OCI-LY7 (cell line): Measurements from ENCODE around the gene GPR119. TPM values are rescaled to one million over a fixed set of nuclear protein-coding genes. Genes with fewer than 3 reads are reported as not detected.
"Not testable (repeated sequence)": the region's sequence is repeated elsewhere in the genome, so short reads cannot be mapped to it uniquely, and the experiment has no call there.

ENCODE experiments used
- Bru-seq: library from RNA; stranded (reverse); fragments of 400-500 nt; gene quantifications from one replicate; lab custom pipeline; 2021; lab: Mats Ljungman, UMichigan
- BruChase-seq, 2 experiments: library from RNA; stranded (reverse); fragments of 400-500 nt; gene quantifications; one replicate each; lab custom pipeline; 2021; lab: Mats Ljungman, UMichigan
- BruUV-seq: library from RNA; stranded (reverse); fragments of 400-500 nt; replicated peaks from 2 replicates; lab custom pipeline; 2021; lab: Mats Ljungman, UMichigan
- CTCF ChIA-PET: fragments of 300-600 bp; sonication (Branson Sonifier 250); formaldehyde crosslinking; loops from one replicate; lab custom pipeline; 2022; ENCODE audit warnings: antibody characterized with exemption; ENCODE audit not compliant: unreplicated experiment; lab: Charles Lee
- POLR2A ChIA-PET: fragments of 300-600 bp; sonication (Branson Sonifier 250); formaldehyde crosslinking; loops from one replicate; lab custom pipeline; 2022; ENCODE audit warnings: antibody characterized with exemption; lab: Charles Lee
- DNase-seq: peaks from one replicate; pipeline ENCODE4 v3.0.0-alpha.2; 2015; ENCODE audit warnings: low spot score
- H2AFZ ChIP-seq: fragments of 200-600 bp; sonication (generic), shearing (Covaris generic); 2 replicates; pipeline ENCODE4 v1.6.1; 2014; ENCODE audit warnings: mild to moderate bottlenecking, antibody characterized with exemption, low read length, moderate library complexity
- H3K27ac ChIP-seq: fragments of 200-600 bp; sonication (generic); 2 replicates; pipeline ENCODE4 v1.5.1; 2014; ENCODE audit warnings: mixed run types, low read depth, mild to moderate bottlenecking, moderate library complexity, low read length, inconsistent platforms; ENCODE audit not compliant: poor library complexity, severe bottlenecking
- H3K36me3 ChIP-seq: fragments of 200-600 bp; sonication (generic); 2 replicates; pipeline ENCODE4 v1.6.1; 2014; ENCODE audit warnings: mild to moderate bottlenecking, antibody characterized with exemption, low read length, moderate library complexity, mixed read lengths; ENCODE audit not compliant: insufficient read depth
- H3K4me1 ChIP-seq: fragments of 200-600 bp; sonication (generic); 2 replicates; pipeline ENCODE4 v1.5.1; 2014; ENCODE audit warnings: mild to moderate bottlenecking, low read length; ENCODE audit not compliant: insufficient read depth, poor library complexity, severe bottlenecking
- H3K4me2 ChIP-seq: fragments of 200-600 bp; sonication (generic); 2 replicates; pipeline ENCODE4 v1.6.1; 2014; ENCODE audit warnings: mild to moderate bottlenecking, low read length
- H3K4me3 ChIP-seq: fragments of 200-600 bp; sonication (generic); 2 replicates; pipeline ENCODE4 v1.5.1; 2014; ENCODE audit warnings: mild to moderate bottlenecking, low read depth, low read length; ENCODE audit not compliant: poor library complexity, severe bottlenecking
- H3K79me2 ChIP-seq: fragments of 200-600 bp; sonication (generic); 2 replicates; pipeline ENCODE4 v1.6.1; 2016; ENCODE audit warnings: low read depth, mild to moderate bottlenecking, low read length, moderate library complexity, mixed read lengths; ENCODE audit not compliant: insufficient read depth
- H3K9me2 ChIP-seq: fragments of 200-600 bp; sonication (generic); 2 replicates; pipeline ENCODE4 v1.6.1; 2016; ENCODE audit warnings: mild to moderate bottlenecking, low read length, mixed read lengths; ENCODE audit not compliant: insufficient read depth
- H3K9me3 ChIP-seq: fragments of 200-600 bp; sonication (generic); 2 replicates; pipeline ENCODE4 v1.6.1; 2014; ENCODE audit warnings: mild to moderate bottlenecking, mixed run types, low read length, mixed read lengths
- H4K20me1 ChIP-seq: fragments of 200-600 bp; sonication (generic); 2 replicates; pipeline ENCODE4 v1.6.1; 2014; ENCODE audit warnings: mild to moderate bottlenecking, antibody characterized with exemption, low read length, moderate library complexity, mixed read lengths; ENCODE audit not compliant: insufficient read depth
- EZH2phosphoT487 ChIP-seq: fragments of 200-600 bp; sonication (generic); IDR thresholded peaks from 2 replicates; pipeline ENCODE4 v1.6.1; 2018; ENCODE audit warnings: low read depth, borderline replicate concordance, mild to moderate bottlenecking, mixed run types, antibody characterized with exemption, low read length, moderate library complexity, mixed read lengths
- intact Hi-C: fragments of 100-400 bp; cut with micrococcal nuclease; formaldehyde crosslinking; loops from one replicate; pipeline ENCODE4 v1.10.0; 2022; ENCODE audit not compliant: unreplicated experiment
- long read RNA-seq: library from polyadenylated mRNA; stranded (forward); transcript quantifications from one replicate; pipeline ENCODE4 v2.0.0, GENCODE V29; 2022
- total RNA-seq, 2 experiments: library from RNA; depleted of rRNA in 1 of 2; stranded (reverse); fragments of >200 nt in 1 of 2; shearing (Covaris generic) in 1 of 2; gene quantifications; 2 replicates each; pipeline ENCODE4 v1.2.3, GENCODE V29; 2014 to 2022
- TF ChIP-seq, protein P1 (sequence below): fragments of 200-600 bp; sonication (generic); conservative IDR thresholded peaks from 2 replicates; pipeline ENCODE4 v1.5.1; 2014; ENCODE audit warnings: mild to moderate bottlenecking, antibody characterized with exemption, low read length, moderate library complexity, mixed read lengths

The GPR119 gene
- total RNA-seq (2014; rRNA removed; shearing (Covaris generic)) (not detected in 2 replicates), total RNA-seq (2022) (not detected in 2 replicates), Bru-seq, nascent RNA (not detected), BruChase-seq, experiment 1, labeled RNA remaining after a 6-hour chase (not detected), BruChase-seq, experiment 2, labeled RNA remaining after a 2-hour chase (not detected)
- long read RNA-seq = 0 reads

DNA sequence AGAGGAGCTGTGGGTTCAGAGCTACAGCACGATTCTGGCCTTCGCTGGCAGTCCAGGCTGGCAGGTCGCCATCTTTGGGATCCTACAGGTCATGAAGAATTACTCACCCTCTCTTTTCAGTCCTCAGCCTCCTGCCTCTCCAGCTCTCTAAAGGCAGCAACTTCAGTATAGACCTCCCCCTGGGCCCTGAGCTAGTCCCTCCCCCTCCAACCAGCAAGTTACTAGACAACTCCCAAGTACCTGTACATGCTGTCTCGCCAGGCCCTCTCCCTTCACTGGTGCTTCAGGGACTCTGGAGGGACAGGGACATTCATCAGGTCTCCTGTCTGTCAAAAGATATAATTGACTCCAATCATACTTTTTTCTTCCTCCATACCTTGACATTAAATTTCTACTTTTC lies at the start of gene GPR119:
TSS of gene GPR119 (minus strand) at position 155 of the 400 bp plus-strand sequence. CDS start 227 bp downstream, outside the sequence.
- Histone ChIP-seq H3K4me1 (no peaks in the 10 kb centered on the region), H3K9me2 (no peaks in the 10 kb centered on the region), H3K9me3 (no peaks in the 10 kb centered on the region), H3K27ac (no peak within 1 kb of the TSS), H3K4me2 (no peak within 1 kb of the TSS), H3K36me3 (no peaks in the 10 kb centered on the region), H3K4me3 (no peak within 1 kb of the TSS), H2AFZ (no peak within 1 kb of the TSS), H3K79me2 (no peaks in the 10 kb centered on the region), H4K20me1 (no peaks in the 10 kb centered on the region)
- ChIA-PET CTCF (no interaction called here), POLR2A (interaction anchor here (1.3 kb wide), 1 partner anchor 12 kb away, joined by 4 read pairs; no protein-coding TSS in a partner anchor)
- no TSS peak for BruUV-seq
- TF ChIP-seq, protein P1, sequence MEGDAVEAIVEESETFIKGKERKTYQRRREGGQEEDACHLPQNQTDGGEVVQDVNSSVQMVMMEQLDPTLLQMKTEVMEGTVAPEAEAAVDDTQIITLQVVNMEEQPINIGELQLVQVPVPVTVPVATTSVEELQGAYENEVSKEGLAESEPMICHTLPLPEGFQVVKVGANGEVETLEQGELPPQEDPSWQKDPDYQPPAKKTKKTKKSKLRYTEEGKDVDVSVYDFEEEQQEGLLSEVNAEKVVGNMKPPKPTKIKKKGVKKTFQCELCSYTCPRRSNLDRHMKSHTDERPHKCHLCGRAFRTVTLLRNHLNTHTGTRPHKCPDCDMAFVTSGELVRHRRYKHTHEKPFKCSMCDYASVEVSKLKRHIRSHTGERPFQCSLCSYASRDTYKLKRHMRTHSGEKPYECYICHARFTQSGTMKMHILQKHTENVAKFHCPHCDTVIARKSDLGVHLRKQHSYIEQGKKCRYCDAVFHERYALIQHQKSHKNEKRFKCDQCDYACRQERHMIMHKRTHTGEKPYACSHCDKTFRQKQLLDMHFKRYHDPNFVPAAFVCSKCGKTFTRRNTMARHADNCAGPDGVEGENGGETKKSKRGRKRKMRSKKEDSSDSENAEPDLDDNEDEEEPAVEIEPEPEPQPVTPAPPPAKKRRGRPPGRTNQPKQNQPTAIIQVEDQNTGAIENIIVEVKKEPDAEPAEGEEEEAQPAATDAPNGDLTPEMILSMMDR = no peak
- no peak for TF ChIP-seq EZH2phosphoT487
- intact Hi-C loops = no loop called here
- no peak for DNase-seq

DNA sequence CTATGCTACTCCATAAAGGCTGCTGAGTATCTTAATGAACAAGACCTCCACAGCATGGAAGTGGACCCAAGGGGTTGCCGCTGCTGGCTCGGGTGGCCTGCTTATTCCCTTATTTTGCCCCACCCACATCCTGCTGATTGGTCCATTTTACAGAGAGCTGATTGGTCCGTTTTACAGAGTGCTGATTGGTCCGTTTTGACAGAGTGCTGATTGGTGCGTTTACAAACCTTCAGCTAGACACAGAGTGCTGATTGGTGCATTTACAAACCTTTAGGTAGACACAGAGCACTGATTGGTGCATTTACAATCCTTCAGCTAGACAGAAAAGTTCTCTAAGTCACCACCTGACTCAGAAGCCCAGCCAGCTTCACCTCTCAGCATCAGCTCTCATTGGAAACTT lies 43.8 kb upstream of the GPR119 start:
- H3K4me1 ChIP-seq, H2AFZ ChIP-seq, H4K20me1 ChIP-seq, H3K9me3 ChIP-seq, DNase-seq, H3K9me2 ChIP-seq, H3K79me2 ChIP-seq, POLR2A ChIA-PET, intact Hi-C loops, H3K27ac ChIP-seq, BruUV-seq, H3K4me3 ChIP-seq, CTCF ChIA-PET, H3K4me2 ChIP-seq, H3K36me3 ChIP-seq: not testable (repeated sequence)

DNA sequence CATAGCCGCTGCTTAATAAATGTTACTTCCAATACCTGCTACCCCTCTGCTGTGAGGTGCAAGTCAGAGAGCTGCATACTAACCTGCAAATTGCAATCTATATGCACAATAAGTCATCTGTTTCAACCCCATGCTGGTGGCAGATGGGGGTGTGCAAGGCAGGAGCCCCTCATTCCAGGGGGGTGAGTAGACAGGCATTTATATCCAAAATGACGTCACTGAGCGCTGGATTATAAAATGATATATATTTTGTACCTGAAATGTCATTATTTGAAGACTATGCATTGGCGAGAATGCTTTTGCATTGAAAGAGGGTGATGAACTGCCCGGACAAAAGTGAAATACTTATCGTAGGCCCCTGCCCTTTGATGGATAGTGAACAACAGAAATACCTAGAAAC lies 41.1 kb upstream of the GPR119 start:
- no TSS peak for BruUV-seq
- TF ChIP-seq EZH2phosphoT487 = no peak
- TF ChIP-seq, protein P1 = no peak
- Histone ChIP-seq H3K36me3 (no peaks in the 10 kb centered on the region), H4K20me1 (no peaks in the 10 kb centered on the region), H3K4me3 (no peak overlapping the region), H3K4me2 (no peak overlapping the region), H3K4me1 (no peaks in the 10 kb centered on the region), H3K9me3 (no peaks in the 10 kb centered on the region), H3K9me2 (no peaks in the 10 kb centered on the region), H2AFZ (no peak overlapping the region), H3K27ac (no peak overlapping the region), H3K79me2 (no peaks in the 10 kb centered on the region)
- intact Hi-C loops = no loop called here
- no peak for DNase-seq
- POLR2A ChIA-PET = no interaction called here
- CTCF ChIA-PET = no interaction called here
